Keratinocyte (primary cell): ENCODE data around the gene TRIM39.

Experiments used
- CTCF ChIP-seq, 3 experiments: IDR thresholded peaks in 1 of 3; conservative IDR thresholded peaks in 1 of 3; optimal IDR thresholded peaks in 1 of 3; 2 replicates in 2 of 3; 3 replicates in 1 of 3; pipeline versions ENCODE3 to v1.5.1; 2011; ENCODE audit warnings: low read length in 3 of 3, mild to moderate bottlenecking in 3 of 3, moderate library complexity in 2 of 3, control low read depth in 1 of 3, inconsistent platforms in 1 of 3; ENCODE audit not compliant: insufficient read depth in 2 of 3; ENCODE audit errors: extremely low read depth in 1 of 3
- EZH2 ChIP-seq: IDR thresholded peaks from one replicate; pipeline ENCODE4 v1.6.1; 2012; ENCODE audit warnings: inconsistent platforms, mild to moderate bottlenecking, low read length, moderate library complexity

- no peak for TF ChIP-seq CTCF (optimal IDR thresholded peaks at IDR 0.05 in 1 of 3, IDR thresholded peaks at IDR 0.05 in 1 of 3, conservative IDR thresholded peaks at IDR 0.05 in 1 of 3; ENCODE audit: extremely low read depth in 1 of 3, insufficient read depth in 2 of 3, low read length in 3 of 3)
- no peak for TF ChIP-seq EZH2
Measured at GRCh38 chr6:30323806-30324205, 2.9 kb upstream of the TRIM39 start.
